DLD1 (cell line): ENCODE measurements around the gene C1orf198.

ENCODE experiments used
- in situ Hi-C: cut with HindIII; loops from 2 replicates; pipeline ENCODE4 v1.10.0; 2017; ENCODE audit warnings: low sequenced_read_pairs

The C1orf198 gene

DNA sequence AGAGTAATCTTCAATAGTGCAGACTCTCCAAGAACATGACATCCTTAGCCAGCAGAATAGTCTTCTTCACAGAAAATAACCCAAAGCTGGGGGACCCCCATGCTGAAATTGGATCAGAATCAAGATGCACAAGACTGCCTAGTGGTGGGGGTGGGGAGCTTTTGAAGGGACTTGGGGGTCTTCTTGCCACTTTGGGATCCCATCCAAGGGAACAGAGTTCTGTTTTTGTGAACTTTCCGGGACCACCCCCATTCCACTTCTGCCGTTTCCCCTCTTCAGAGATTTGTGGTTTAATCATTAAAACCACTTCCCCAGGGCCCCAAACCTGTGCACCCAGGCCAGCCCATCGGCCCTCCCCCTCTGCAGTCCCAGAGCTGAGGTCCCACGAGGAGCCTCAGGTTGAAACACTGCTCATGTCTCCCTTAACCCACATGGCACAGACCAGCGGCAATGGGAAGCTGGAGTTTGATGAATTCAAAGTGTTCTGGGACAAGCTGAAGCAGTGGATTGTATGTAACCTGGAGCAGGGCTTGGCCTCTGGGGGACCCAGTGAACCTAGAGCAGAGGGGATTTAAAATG is 76.2 kb downstream of the C1orf198 start:
- in situ Hi-C loops: no loop called here

DNA sequence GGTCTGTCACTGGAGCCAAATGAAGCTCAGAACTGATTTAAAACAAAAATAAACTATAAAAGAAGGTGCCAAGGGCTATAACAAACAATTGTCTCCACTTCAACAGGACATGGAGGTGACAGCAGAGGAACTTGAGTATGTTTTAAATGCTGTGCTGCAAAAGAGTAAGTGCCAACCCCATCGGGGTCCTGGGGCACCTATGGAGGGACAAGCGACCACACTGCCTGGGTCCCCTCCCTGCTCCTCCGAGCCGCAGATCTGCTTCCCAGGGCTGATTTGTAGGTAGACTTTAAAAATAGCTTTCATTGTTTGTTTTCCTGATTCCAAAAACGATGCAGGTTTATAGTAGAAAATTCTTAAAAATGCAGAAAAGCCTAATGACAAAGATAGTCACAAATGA is 78.3 kb downstream of the C1orf198 start:
- in situ Hi-C loops: no loop called here

DNA sequence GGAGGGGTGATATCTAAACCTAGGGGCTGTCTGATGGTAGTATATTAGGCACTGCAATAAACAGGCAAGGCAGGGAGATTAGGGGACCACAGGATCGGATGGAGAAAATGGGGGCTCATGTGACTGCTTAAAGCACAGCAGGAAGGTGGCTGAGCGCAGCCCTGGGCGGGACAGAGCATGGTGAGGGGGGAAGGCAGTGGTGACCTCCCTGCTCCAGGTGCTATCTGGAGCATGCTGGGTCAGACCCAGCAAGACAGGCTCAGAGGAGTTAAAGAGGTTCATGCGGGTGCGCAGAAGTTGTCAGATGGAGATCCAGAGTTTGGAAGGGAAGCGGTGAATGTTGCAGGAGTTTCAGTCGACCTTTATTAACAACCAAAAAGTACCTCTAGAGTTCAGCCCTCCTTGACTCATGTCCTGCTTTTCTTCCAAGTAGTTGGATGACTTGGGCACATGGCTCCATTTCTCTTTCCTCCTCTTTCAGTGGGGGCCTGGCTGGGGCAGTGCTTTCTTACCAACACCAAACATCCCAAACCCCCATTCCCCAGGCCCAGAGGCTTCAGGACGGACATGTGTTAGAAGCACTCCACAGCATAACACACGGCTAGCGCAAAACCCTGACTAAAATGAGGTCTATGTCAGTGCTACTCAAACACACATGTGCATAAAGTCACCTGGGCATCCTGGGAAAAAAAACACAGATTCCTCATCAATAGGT is 79.6 kb downstream of the C1orf198 start:
- in situ Hi-C loops: no loop called here

GRCh38 chr1:230787471-230787870 is 80.8 kb downstream of the C1orf198 start:
- in situ Hi-C loops: no loop called here
